ENCODE measurements around the gene VENTX. TPM values are rescaled to one million over a fixed set of nuclear protein-coding genes. Genes with fewer than 3 reads are reported as not detected.

Gene VENTX
- total RNA-seq, 4 donors from 2014 or later: 0.21 to 1.3 (median 0.51) TPM; not detected in 1

- no peak overlapping the region for H3K27ac ChIP-seq
- DNase-seq: no peak
- no peak overlapping the region for H3K4me3 ChIP-seq
- H3K4me1 ChIP-seq: no peaks in the 10 kb centered on the region
- no peaks in the 10 kb centered on the region for H3K9me3 ChIP-seq
- TF ChIP-seq POLR2A (IDR thresholded peaks at IDR 0.05) (no peak), CTCF (IDR thresholded peaks at IDR 0.05) (no peak)
- H3K36me3 ChIP-seq: no peaks in the 10 kb centered on the region
- H3K27me3 ChIP-seq: no peaks in the 10 kb centered on the region
- intact Hi-C loops (cut with DNase I; ENCODE audit: low total_unique reads): no loop called here
Observed at GRCh38 chr10:133213641-133214467, 23.8 kb upstream of the VENTX start.

- Histone ChIP-seq H3K27me3 (no peaks in the 10 kb centered on the region), H3K4me1 (no peaks in the 10 kb centered on the region), H3K4me3 (no peak overlapping the region), H3K27ac (no peak overlapping the region), H3K36me3 (no peaks in the 10 kb centered on the region), H3K9me3 (no peaks in the 10 kb centered on the region)
- intact Hi-C loops (cut with DNase I; ENCODE audit: low total_unique reads): no loop called here
- TF ChIP-seq POLR2A (IDR thresholded peaks at IDR 0.05) (no peak), CTCF (IDR thresholded peaks at IDR 0.05) (no peak)
- no peak for DNase-seq
Observed at GRCh38 chr10:133214468-133215410, 22.9 kb upstream of the VENTX start.

GRCh38 chr10:133215586-133215985 lies 22.1 kb upstream of the VENTX start:
- H3K4me1 ChIP-seq: no peaks in the 10 kb centered on the region
- no peak for DNase-seq
- no peak overlapping the region for H3K4me3 ChIP-seq
- no peaks in the 10 kb centered on the region for H3K9me3 ChIP-seq
- no peak overlapping the region for H3K27ac ChIP-seq
- H3K27me3 ChIP-seq: no peaks in the 10 kb centered on the region
- TF ChIP-seq CTCF (IDR thresholded peaks at IDR 0.05) (no peak), POLR2A (IDR thresholded peaks at IDR 0.05) (no peak)
- intact Hi-C loops (cut with DNase I; ENCODE audit: low total_unique reads): no loop called here
- H3K36me3 ChIP-seq: no peaks in the 10 kb centered on the region

- no peak overlapping the region for H3K27ac ChIP-seq
- no peaks in the 10 kb centered on the region for H3K9me3 ChIP-seq
- intact Hi-C loops (cut with DNase I; ENCODE audit: low total_unique reads): no loop called here
- H3K4me3 ChIP-seq: no peak overlapping the region
- DNase-seq: no peak
- no peaks in the 10 kb centered on the region for H3K4me1 ChIP-seq
- H3K36me3 ChIP-seq: no peaks in the 10 kb centered on the region
- no peaks in the 10 kb centered on the region for H3K27me3 ChIP-seq
- TF ChIP-seq CTCF (IDR thresholded peaks at IDR 0.05) (no peak), POLR2A (IDR thresholded peaks at IDR 0.05) (no peak)
Observed at GRCh38 chr10:133216776-133217175, 20.9 kb upstream of the VENTX start.
